Osteoblast (primary cell): ENCODE measurements around the gene MIEF1. TPM values are rescaled to one million over a fixed set of nuclear protein-coding genes. Genes with fewer than 3 reads are reported as not detected.

ENCODE experiments used
- DNase-seq: peaks from one replicate; pipeline ENCODE4 v3.0.0; 2011; ENCODE audit warnings: low spot score, mixed read lengths; ENCODE audit not compliant: insufficient read length; ENCODE audit errors: missing footprints
- H2AFZ ChIP-seq: 2 replicates; pipeline ENCODE4 v1.6.0; 2011; ENCODE audit warnings: mild to moderate bottlenecking, low read length
- H3K27ac ChIP-seq: 2 replicates; pipeline ENCODE4 v1.5.1; 2011; ENCODE audit warnings: mild to moderate bottlenecking, low read depth, low read length, moderate library complexity
- H3K27me3 ChIP-seq: 2 replicates; pipeline ENCODE4 v1.6.0; 2012; ENCODE audit warnings: mild to moderate bottlenecking, control low read depth, inconsistent platforms, low read length, moderate library complexity; ENCODE audit not compliant: insufficient read depth
- H3K36me3 ChIP-seq: 2 replicates; pipeline ENCODE4 v1.5.1; 2011; ENCODE audit warnings: mild to moderate bottlenecking, low read length, control low read depth, moderate library complexity; ENCODE audit not compliant: insufficient read depth
- H3K4me1 ChIP-seq: 2 replicates; pipeline ENCODE4 v1.5.1; 2011; ENCODE audit warnings: mild to moderate bottlenecking, low read length, control low read depth, moderate library complexity; ENCODE audit not compliant: insufficient read depth
- H3K4me2 ChIP-seq: 2 replicates; pipeline ENCODE4 v1.6.0; 2011; ENCODE audit warnings: mild to moderate bottlenecking, low read length; ENCODE audit not compliant: insufficient read depth
- H3K4me3 ChIP-seq: fragments of 200-600 bp; sonication (generic); 3 replicates; pipeline ENCODE4 v1.5.1; 2012; ENCODE audit warnings: mild to moderate bottlenecking, low read length, inconsistent platforms; ENCODE audit not compliant: insufficient read depth
- H3K79me2 ChIP-seq: 2 replicates; pipeline ENCODE4 v1.6.0; 2012; ENCODE audit warnings: mild to moderate bottlenecking, low read length, control low read depth, inconsistent platforms; ENCODE audit not compliant: insufficient read depth
- H3K9me3 ChIP-seq: 2 replicates; pipeline ENCODE4 v1.5.1; 2011; ENCODE audit warnings: low read depth, low read length, control low read depth
- H4K20me1 ChIP-seq: 2 replicates; pipeline ENCODE4 v1.6.0; 2012; ENCODE audit warnings: mild to moderate bottlenecking, low read length, control low read depth; ENCODE audit not compliant: insufficient read depth
- total RNA-seq: library from RNA; depleted of rRNA; stranded (reverse); fragments of >200 nt; gene quantifications from 2 replicates; pipeline ENCODE4 v1.2.3, GENCODE V29; 2012
- TF ChIP-seq, protein P1 (sequence below): IDR thresholded peaks from 2 replicates; pipeline ENCODE4 v1.5.1; 2011; ENCODE audit warnings: mild to moderate bottlenecking, low read depth, low read length, moderate library complexity; ENCODE audit errors: extremely low read depth

MIEF1 gene
- total RNA-seq, 1 donor: 23.5 TPM

DNA sequence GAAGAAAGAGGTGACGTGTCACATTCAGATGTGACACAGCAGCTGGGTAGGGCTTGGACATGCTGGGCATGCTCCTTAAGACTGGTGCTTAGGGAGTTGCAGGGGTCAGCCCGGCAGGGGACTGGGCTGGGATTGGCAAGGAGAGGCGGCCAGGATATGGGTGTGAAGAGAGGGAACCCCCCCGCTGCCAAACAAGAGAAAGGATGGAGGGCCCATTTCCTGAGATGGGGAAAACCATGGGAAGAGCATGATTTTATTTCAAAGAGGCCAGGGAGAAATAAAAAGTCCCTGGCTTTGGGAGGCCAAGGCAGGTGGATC is 23.5 kb downstream of the MIEF1 start:
- Histone ChIP-seq H3K27ac (no peak overlapping the region), H4K20me1 (peaks cover 80% of the 10 kb centered on the region), H3K79me2 (peaks cover 60% of the 10 kb centered on the region), H2AFZ (no peak overlapping the region), H3K4me3 (no peak overlapping the region), H3K36me3 (peaks cover 64% of the 10 kb centered on the region), H3K9me3 (no peaks in the 10 kb centered on the region), H3K4me2 (no peak overlapping the region), H3K27me3 (no peaks in the 10 kb centered on the region), H3K4me1 (peaks cover 20% of the 10 kb centered on the region)
- TF ChIP-seq, protein P1, sequence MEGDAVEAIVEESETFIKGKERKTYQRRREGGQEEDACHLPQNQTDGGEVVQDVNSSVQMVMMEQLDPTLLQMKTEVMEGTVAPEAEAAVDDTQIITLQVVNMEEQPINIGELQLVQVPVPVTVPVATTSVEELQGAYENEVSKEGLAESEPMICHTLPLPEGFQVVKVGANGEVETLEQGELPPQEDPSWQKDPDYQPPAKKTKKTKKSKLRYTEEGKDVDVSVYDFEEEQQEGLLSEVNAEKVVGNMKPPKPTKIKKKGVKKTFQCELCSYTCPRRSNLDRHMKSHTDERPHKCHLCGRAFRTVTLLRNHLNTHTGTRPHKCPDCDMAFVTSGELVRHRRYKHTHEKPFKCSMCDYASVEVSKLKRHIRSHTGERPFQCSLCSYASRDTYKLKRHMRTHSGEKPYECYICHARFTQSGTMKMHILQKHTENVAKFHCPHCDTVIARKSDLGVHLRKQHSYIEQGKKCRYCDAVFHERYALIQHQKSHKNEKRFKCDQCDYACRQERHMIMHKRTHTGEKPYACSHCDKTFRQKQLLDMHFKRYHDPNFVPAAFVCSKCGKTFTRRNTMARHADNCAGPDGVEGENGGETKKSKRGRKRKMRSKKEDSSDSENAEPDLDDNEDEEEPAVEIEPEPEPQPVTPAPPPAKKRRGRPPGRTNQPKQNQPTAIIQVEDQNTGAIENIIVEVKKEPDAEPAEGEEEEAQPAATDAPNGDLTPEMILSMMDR: no peak
- no peak for DNase-seq

DNA sequence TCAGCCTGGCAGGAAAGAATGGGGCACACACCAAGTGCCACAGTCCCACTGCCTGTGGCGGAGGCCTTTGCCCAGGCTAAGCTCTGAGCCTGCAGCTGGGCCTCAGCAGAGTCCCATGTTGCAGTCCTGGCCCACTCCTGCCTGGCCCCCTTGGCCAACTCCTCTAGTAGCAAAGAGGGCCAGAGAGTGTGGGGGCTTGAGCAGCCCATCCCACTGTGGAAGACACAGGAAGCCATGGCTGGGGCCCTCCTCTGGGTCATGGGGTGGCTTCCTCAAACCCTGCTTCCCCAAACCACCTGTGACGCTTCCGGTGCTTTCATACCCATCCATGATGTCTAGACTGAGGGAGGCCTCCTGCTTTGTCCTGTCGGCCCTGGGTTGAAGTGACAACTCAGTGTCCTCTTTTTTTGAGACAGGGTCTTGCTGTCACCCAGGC is 24.7 kb downstream of the MIEF1 start:
- Histone ChIP-seq H3K36me3 (peaks cover 56% of the 10 kb centered on the region), H3K4me2 (no peak overlapping the region), H3K79me2 (peaks cover 60% of the 10 kb centered on the region), H3K27ac (no peak overlapping the region), H3K4me1 (peaks cover 26% of the 10 kb centered on the region), H3K27me3 (no peaks in the 10 kb centered on the region), H2AFZ (no peak overlapping the region), H4K20me1 (peaks cover 82% of the 10 kb centered on the region), H3K9me3 (no peaks in the 10 kb centered on the region), H3K4me3 (no peak overlapping the region)
- peak; percentile 72 for DNase-seq
- TF ChIP-seq, protein P1: no peak

DNA sequence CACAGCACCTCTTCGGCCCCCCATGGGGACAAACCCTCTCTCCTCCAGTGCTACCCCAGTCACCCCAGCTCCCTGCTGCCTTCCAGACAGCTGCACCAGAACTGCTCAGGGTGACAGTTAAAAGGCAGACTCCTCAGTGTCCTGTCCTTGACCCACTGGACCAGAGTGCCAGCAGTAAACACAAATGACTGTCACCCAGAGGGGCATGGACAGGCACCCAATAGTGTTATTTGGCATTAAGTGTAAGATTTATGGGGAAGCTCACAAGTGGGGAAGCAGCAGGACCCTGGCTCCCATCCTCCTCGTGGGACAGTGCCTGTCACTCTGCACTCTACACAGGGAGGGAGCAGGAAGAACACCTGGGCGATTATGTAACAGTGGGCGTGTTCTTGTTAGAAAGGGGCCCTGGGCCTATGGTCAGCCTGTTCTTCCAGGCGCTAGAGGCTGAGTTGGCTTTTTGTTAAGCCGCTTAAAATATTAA is 25.4 kb downstream of the MIEF1 start:
- Histone ChIP-seq H3K9me3 (no peaks in the 10 kb centered on the region), H3K4me1 (peaks cover 24% of the 10 kb centered on the region), H3K27me3 (no peaks in the 10 kb centered on the region), H3K79me2 (peaks cover 64% of the 10 kb centered on the region), H3K4me3 (no peak overlapping the region), H4K20me1 (peaks cover 74% of the 10 kb centered on the region), H2AFZ (no peak overlapping the region), H3K36me3 (peaks cover 48% of the 10 kb centered on the region), H3K27ac (no peak overlapping the region), H3K4me2 (no peak overlapping the region)
- TF ChIP-seq, protein P1: no peak
- DNase-seq: no peak

DNA sequence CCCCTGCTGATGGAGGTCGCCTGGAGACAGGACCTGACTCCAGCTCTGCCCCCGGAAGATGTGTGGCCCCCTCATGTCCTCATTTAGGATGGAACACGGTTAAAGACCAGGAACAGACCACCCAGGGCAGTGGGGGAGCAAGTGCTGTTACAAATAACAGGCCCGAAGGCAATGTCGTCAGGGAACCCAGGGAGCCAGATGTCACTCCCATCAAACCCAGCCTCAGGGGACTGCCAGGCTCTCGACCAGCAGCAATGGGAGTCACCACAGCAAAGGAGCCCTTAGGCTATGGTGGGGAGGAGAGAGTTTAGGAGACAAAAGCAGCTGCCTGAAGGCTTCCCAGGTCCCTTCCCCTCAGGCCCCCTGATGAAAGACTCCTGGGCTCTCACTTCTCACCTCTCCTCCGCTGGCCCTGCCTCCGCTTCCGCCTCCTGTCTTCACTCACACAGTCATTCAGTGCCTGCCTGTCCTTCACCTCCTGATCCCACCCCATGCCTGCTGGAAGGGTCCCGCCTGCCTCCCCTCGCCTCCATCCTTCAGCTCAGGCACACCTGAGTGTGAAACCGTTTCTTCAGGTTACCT is 26.1 kb downstream of the MIEF1 start:
- no peak overlapping the region for H3K4me2 ChIP-seq
- H2AFZ ChIP-seq: no peak overlapping the region
- H3K9me3 ChIP-seq: no peaks in the 10 kb centered on the region
- H3K4me3 ChIP-seq: no peak overlapping the region
- peaks cover 68% of the 10 kb centered on the region for H4K20me1 ChIP-seq
- H3K27ac ChIP-seq: no peak overlapping the region
- peaks cover 18% of the 10 kb centered on the region for H3K4me1 ChIP-seq
- H3K79me2 ChIP-seq: peaks cover 60% of the 10 kb centered on the region
- peaks cover 42% of the 10 kb centered on the region for H3K36me3 ChIP-seq
- TF ChIP-seq, protein P1: no peak
- H3K27me3 ChIP-seq: no peaks in the 10 kb centered on the region
- peak; percentile 63 for DNase-seq
